Gastrocnemius medialis (tissue), 4 donors: ENCODE measurements around the gene TRAF3IP3.

ENCODE experiments used
- POLR2A ChIP-seq, 2 donors: fragments of 450-650 bp; IDR thresholded peaks; one replicate each; pipeline ENCODE4 v1.6.1; 2017; ENCODE audit warnings: antibody characterized with exemption in 2 of 2, mild to moderate bottlenecking in 2 of 2, moderate library complexity in 2 of 2
- TF ChIP-seq, protein P1 (sequence below), 5 experiments: fragments of 450-650 bp in 3 of 5; fragments of 200-600 bp in 2 of 5; sonication (generic) in 2 of 5; IDR thresholded peaks in 4 of 5; conservative IDR thresholded peaks in 1 of 5; 1 replicate in 4 of 5; 2 replicates in 1 of 5; pipeline ENCODE4 v1.5.1; 2016 to 2019; ENCODE audit warnings: antibody characterized with exemption in 5 of 5, mild to moderate bottlenecking in 3 of 5, moderate library complexity in 3 of 5

DNA sequence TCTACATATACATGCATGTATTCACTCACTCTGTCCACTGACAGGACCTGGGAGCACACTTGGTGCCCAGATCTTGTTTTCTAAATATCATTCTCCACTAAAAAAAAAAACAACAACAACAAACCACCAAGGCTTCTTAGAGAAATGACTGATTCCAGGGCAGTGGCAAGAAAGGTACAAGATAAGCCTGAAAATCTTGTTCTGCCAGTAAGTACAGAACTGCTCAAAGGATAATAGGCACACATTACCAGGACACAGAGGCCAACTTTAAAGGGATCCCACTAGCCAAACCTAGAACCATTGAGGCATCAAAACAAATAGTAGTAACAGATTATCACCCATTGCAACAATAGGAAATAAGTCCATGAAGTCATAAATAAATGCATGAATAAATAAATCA is 40.5 kb upstream of the TRAF3IP3 start:
- TF ChIP-seq, protein P1, sequence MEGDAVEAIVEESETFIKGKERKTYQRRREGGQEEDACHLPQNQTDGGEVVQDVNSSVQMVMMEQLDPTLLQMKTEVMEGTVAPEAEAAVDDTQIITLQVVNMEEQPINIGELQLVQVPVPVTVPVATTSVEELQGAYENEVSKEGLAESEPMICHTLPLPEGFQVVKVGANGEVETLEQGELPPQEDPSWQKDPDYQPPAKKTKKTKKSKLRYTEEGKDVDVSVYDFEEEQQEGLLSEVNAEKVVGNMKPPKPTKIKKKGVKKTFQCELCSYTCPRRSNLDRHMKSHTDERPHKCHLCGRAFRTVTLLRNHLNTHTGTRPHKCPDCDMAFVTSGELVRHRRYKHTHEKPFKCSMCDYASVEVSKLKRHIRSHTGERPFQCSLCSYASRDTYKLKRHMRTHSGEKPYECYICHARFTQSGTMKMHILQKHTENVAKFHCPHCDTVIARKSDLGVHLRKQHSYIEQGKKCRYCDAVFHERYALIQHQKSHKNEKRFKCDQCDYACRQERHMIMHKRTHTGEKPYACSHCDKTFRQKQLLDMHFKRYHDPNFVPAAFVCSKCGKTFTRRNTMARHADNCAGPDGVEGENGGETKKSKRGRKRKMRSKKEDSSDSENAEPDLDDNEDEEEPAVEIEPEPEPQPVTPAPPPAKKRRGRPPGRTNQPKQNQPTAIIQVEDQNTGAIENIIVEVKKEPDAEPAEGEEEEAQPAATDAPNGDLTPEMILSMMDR (IDR thresholded peaks at IDR 0.05 in 4 of 5, conservative IDR thresholded peaks at IDR 0.05 in 1 of 5), result no peak
- no peak for TF ChIP-seq POLR2A (IDR thresholded peaks at IDR 0.05)
